Body of pancreas (tissue), 4 donors: ENCODE data around the gene FADS6.

Experiments used
- CTCF ChIP-seq, 7 experiments: fragments of 450-650 bp in 4 of 7; fragments of 200-600 bp in 3 of 7; sonication (generic) in 3 of 7; IDR thresholded peaks; one replicate each; pipeline ENCODE4 v1.5.1; 2016 to 2019; ENCODE audit warnings: antibody characterized with exemption in 7 of 7
- POLR2A ChIP-seq, 3 donors: fragments of 450-650 bp; IDR thresholded peaks; one replicate each; pipeline ENCODE4 v1.6.1; 2016; ENCODE audit warnings: antibody characterized with exemption in 3 of 3, mild to moderate bottlenecking in 2 of 3

DNA sequence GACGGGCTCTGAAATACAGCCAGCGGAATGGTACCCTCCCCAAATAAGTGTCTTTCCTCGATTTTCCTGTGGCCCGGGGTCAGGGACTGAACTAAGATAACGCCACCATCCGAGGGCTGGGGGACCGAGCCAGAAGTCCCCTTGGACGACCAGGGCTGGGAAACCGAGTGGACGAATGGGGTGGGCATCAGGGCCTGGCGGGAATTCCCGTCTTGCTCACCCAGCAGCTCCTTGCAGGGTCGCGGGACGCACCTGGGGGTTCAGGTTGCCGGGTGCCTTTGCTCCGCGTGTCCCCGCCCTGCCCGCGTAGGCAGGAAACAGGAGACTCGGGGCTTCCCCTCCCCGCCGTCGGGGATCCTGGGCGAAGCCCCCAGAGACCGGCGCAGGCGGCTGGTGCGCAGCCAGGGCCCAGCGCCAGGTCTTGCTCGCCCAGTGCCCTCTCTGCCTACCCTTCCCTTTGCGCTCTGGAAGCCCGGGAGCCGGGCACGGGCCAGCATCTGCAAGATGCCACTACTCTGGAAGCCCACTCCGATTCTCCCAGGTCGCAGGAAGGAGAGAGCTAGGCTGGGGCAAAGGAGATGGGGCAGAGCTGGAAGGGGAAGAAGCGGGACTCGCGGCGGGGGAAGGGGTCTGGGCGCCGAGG is 33.1 kb downstream of the FADS6 start:
- TF ChIP-seq CTCF (IDR thresholded peaks at IDR 0.05), result no peak
- TF ChIP-seq POLR2A (IDR thresholded peaks at IDR 0.05), result no peak
